ENCODE data around the gene SDE2.

GRCh38 chr1:225973158-225973557 is 26.0 kb downstream of the SDE2 start:
- TF ChIP-seq POLR2A (IDR thresholded peaks at IDR 0.05; ENCODE audit: low read depth, low read length): no peak
- no peak for TF ChIP-seq TAF1 (IDR thresholded peaks at IDR 0.05; ENCODE audit: borderline replicate concordance, low read depth, low read length)
- no peak for TF ChIP-seq POLR2AphosphoS5 (IDR thresholded peaks at IDR 0.05; ENCODE audit: low read depth, low read length)

Data from GM12892 (cell line).